ENCODE results near the gene MYOZ2.
A peak's percentile ranks its signal among the peaks of the same experiment; 100 is the strongest.

Gene MYOZ2

GRCh38 chr4:119135721-119136121, at the start of gene MYOZ2:
Gene MYOZ2 (plus strand): TSS chr4:119135832. CDS start chr4:119136526, 694 bp downstream.
- no peak for DNase-seq

GRCh38 chr4:119087121-119087520, 48.5 kb upstream of the MYOZ2 start:
- DNase-seq = no peak

DNA sequence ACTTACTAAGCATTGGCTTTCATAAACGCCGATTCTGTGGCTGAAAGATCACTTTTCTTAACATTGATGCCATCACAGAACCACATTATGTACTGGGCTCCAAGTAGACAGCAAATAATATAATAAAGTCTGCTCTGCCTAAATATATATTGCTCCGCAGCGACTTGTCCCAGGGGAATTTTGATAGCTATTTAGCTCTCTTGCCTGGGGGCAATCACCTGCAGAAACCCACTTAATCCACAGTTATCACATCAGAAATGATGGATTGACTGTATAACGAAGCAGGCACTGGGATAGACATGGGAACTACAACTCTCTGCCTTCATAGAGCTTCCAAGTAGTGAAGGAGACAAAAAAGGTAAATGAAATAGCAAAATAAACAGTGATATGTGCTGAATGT, 48.0 kb upstream of the MYOZ2 start:
- DNase-seq = no peak

DNA sequence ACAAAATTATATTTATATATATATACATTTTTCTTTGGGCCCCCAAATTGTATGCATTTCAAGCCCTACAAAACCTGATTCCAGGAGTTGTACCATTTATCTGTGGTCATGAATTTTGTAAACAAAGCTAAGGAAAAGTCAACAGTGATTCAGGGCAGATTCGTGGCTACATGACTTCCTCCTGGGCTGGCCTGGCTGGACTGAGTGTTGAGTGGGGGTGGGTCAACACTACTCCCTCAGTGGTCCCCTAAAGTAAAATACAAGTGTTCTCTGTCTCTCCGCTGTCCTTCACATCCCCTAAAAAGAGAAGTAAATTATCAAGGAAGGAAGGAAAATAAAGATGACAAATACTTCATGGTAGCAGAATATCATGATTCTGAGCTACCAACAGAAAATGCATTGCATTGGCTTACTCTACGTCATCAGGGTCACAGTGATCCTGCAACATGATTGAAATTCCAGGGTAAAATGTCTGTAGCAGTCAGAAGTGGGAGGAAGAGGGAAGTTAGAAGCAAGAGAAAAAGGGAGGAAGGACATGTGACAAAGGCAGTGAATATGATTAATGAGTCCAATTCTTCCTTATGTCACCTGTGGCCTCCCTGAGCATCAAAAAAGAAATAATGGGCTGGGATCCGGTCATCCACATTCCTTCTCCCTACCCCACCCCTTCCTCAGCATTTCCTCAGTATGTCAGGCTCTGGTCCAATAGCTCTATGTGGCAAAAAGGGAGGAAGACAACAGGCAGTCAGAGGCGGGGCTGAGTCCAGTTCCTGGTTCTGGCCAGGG, 42.4 kb upstream of the MYOZ2 start:
- no peak for DNase-seq

- DNase-seq = no peak
Measured at GRCh38 chr4:119097282-119097900, 38.2 kb upstream of the MYOZ2 start.

- DNase-seq = no peak
Measured at GRCh38 chr4:119098306-119098705, 37.3 kb upstream of the MYOZ2 start.

- DNase-seq = no peak
Measured at GRCh38 chr4:119099227-119099810, 36.3 kb upstream of the MYOZ2 start.

GRCh38 chr4:119100655-119101054, 35.0 kb upstream of the MYOZ2 start:
- DNase-seq = no peak

- no peak for DNase-seq
Measured at GRCh38 chr4:119103263-119103662, 32.4 kb upstream of the MYOZ2 start.

DNA sequence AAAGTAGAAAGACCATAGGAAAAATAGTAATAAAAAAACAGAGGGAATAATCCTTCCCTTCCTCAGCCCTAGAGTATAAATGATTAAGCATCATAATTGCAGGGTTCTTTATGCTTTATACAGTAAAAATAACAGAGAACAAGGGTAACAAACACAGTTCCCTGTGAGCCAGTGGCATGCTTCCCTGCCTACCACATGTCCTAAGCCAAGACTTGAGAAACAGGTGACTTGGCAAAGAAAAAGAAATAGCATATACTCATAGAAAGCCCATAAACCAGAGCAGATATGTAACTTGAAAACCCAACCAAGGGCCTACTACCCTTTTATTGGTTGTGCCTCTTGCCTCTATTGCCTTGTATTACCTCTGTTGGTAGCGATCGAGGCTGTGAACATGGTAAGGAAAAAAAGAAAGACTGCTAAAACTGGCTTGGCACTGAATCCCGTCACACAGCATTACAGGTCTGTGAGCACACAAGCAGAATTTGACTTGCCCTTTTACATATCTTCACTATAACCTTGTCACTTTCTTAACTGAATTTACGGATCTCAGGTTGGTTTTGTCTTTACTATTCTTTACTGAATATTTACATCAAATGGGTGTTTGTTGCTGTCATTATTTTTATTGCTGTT, 30.9 kb upstream of the MYOZ2 start:
- no peak for DNase-seq

GRCh38 chr4:119105605-119106004, 30.0 kb upstream of the MYOZ2 start:
- no peak for DNase-seq

GRCh38 chr4:119106036-119107000, 29.3 kb upstream of the MYOZ2 start:
- peak; percentile 19 for DNase-seq

DNA sequence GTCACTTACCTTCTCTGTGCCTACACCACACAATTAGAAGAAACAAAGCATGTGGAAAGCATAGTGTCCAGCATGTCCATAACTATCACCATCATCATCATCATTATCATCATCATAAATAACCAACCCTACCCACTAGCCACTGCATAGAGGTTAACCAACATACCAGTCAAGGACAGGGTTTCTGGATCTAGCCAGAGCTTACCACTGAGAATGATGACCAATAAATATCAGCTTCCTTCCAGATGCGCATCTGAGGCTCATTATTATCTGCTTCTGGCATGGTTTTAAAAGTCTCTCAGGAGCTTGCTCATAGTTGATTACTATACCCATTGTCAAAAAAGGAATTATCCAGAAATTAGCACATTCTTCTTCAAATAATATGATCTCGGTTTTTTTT, 25.5 kb upstream of the MYOZ2 start:
- DNase-seq = no peak

DNA sequence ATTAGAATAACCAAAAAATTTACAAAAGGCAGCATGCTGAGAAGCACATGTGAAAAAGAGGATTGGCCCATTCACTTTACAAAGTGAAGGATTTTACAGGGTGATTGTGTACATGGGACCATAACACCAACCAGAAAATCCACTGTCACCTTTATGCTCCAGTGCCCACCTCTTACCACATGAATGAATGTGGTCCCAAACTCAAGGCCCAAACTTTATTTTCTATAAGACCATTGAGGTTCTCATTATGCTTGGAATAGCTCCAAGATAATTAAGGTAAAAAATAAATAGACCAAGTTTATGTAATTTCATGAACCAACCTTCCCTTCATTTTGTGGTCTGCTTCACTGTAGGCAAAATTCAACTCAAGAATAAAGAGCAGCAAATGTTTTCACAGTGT, 24.3 kb upstream of the MYOZ2 start:
- no peak for DNase-seq

DNA sequence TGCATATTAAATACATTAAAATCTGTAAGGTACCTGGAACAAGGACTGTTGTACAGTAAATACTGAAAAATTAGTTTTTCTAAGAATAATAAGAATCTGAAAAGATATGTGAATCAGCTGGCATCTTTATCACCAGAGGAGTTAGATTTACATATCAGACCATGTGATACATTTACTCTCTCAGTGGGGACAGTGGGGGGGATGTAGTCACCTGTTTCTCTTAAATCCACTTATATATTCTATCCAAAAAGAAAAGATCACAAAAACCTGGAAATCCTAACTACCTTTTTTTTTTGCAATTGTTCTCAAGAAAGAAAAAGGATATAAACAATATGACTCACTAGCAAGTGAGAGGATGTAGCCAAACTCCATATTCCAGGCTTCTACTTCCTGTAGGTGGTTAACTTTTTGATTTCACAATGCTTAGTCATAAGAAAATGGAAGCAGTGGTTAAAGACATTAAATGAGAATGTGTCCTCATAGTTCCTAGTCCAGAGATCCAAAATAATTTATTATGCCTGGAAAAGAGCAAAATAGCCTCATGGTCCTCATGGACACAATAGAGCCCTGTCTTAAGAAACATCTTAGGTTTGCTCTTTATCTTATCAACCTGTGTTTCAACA, 22.5 kb upstream of the MYOZ2 start:
- DNase-seq = no peak

- DNase-seq = no peak
Measured at GRCh38 chr4:119116021-119116420, 19.6 kb upstream of the MYOZ2 start.

DNA sequence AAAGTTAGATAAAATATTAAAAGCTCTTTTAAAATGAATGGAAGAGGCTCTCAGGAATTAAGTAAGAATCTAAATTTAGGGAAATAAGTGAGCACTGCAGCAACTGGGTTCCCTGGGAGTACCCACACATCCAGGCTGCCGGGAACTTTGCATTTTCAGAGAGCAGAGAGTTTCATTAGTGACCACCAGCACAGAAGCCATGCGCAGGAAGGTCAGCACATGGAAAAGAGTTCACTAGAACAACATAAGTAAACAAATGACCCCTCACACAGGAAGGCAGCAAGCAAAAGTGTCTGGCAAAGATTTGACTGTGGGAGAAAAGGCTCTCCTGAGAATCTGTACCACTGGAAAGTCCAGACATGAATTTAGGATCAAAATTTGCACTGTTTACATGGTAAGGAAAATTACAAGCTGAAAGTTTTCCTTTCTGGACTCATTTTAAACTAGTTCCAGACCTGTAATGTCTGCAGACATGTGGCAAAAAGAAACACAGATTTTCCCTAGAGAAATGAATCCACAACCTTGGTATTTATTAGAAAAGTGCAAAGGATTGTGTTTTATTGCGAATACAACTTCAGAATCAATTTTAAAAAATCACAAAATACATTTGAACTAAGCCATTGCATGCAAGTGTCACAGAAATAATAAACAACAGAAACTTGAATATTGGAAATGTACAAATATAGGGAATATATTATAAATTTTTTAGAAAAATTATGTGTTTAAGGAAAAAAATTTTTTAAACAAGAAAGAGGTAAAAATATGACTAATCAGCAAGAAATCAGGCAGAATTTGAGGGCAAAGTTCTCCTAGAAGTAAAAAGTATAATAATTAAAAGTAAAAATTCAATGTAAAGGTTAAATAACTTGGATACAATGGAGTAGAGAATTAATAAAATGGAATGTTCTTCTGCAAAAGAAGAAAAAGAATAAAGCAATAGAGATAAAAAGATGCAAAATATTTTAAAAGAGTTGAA, 18.4 kb upstream of the MYOZ2 start:
- DNase-seq = no peak

- no peak for DNase-seq
Measured at GRCh38 chr4:119118397-119118796, 17.2 kb upstream of the MYOZ2 start.

GRCh38 chr4:119124352-119124751, 11.3 kb upstream of the MYOZ2 start:
- no peak for DNase-seq

DNA sequence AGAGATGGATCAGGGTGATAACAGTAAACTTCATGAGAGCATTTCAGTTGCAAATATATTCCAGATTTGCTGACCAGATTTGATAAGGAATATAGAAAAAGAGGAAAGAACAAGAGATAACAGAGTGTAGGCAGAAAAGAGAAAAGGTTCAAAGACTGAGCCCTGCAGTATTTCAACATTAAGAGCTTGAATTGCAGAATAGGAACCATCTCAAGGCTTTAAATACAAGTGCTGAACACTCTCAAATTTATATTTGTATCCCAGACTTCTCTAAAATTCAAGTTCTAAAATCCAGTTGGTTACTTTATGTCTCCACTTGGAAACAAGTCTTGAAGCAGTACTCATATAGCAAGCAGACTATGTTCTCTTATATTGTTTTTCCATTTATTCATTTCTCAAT, 9.7 kb upstream of the MYOZ2 start:
- no peak for DNase-seq

- DNase-seq = no peak
Measured at GRCh38 chr4:119128148-119128547, 7.5 kb upstream of the MYOZ2 start.
